Rectal smooth muscle tissue (tissue), 1 donor: ENCODE results near the gene YPEL3.

Experiments used
- H3K27ac ChIP-seq: one replicate; pipeline ENCODE4 v1.7.0; 2013; ENCODE audit warnings: low read depth, low read length, inconsistent platforms
- H3K27me3 ChIP-seq: one replicate; pipeline ENCODE4 v1.7.0; 2013; ENCODE audit warnings: low read length; ENCODE audit not compliant: control insufficient read depth, insufficient read depth
- H3K36me3 ChIP-seq: one replicate; pipeline ENCODE4 v1.7.0; 2013; ENCODE audit warnings: low read length; ENCODE audit not compliant: control insufficient read depth, insufficient read depth
- H3K4me1 ChIP-seq: one replicate; pipeline ENCODE4 v1.7.0; 2013; ENCODE audit warnings: low read length; ENCODE audit not compliant: control insufficient read depth, insufficient read depth
- H3K4me3 ChIP-seq: one replicate; pipeline ENCODE4 v1.7.0; 2013; ENCODE audit warnings: low read length
- H3K9ac ChIP-seq: one replicate; pipeline ENCODE4 v1.7.0; 2013; ENCODE audit warnings: low read length

The YPEL3 gene

GRCh38 chr16:30113711-30114333 lies 17.8 kb upstream of the YPEL3 start:
- H3K36me3 ChIP-seq: peaks cover 33% of the 10 kb centered on the region
- H3K9ac ChIP-seq: no peak overlapping the region
- no peaks in the 10 kb centered on the region for H3K27me3 ChIP-seq
- no peaks in the 10 kb centered on the region for H3K4me1 ChIP-seq
- H3K4me3 ChIP-seq: no peak overlapping the region
- H3K27ac ChIP-seq: no peak overlapping the region

DNA sequence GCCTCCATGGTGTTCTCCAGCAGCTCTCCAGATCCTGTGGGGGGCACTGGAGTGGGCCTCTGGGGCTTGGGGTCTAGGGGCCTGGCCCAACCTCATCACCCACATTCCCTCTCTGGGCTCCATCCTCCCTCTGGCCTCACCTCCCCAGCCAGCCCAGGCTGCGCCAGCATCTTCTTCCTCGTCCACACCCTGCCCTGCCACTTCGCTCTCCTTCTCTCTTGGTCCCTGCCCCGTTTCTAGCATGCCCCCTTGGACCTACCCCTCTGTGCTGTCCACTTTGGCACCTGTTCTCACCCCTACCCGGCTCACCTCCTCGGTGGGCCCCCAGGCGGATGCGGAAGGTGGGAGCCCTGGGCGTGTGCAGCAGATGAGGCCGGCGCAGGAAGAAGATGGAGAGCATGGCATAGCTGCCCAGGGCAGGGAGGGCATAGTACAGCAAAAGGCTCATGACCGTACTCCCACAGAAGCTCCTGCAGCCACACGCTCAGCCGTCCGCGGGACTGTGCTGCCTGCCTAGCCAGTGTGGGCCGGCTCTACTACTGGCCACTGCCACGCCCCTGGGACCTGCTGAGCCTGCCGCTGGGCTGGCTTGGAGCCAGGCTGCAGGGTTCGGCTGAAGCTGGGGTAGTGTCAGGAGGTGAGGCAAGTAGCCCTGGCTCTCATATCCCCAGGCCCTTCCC lies 17.2 kb upstream of the YPEL3 start, which contains the start of gene GDPD3:
Gene GDPD3 (minus strand): TSS at position 507 of the 680 bp plus-strand sequence. CDS start 59 bp downstream, at position 448.
- H3K9ac ChIP-seq: no peak within 1 kb of the TSS
- H3K4me1 ChIP-seq: no peaks in the 10 kb centered on the region
- H3K27ac ChIP-seq: no peak within 1 kb of the TSS
- no peaks in the 10 kb centered on the region for H3K27me3 ChIP-seq
- H3K36me3 ChIP-seq: peaks cover 29% of the 10 kb centered on the region
- H3K4me3 ChIP-seq: no peak within 1 kb of the TSS

- Histone ChIP-seq H3K27ac (no peak overlapping the region), H3K36me3 (peaks cover 25% of the 10 kb centered on the region), H3K9ac (no peak overlapping the region), H3K27me3 (no peaks in the 10 kb centered on the region), H3K4me3 (no peak overlapping the region), H3K4me1 (no peaks in the 10 kb centered on the region)
Observed at GRCh38 chr16:30112197-30113030, 16.4 kb upstream of the YPEL3 start.

DNA sequence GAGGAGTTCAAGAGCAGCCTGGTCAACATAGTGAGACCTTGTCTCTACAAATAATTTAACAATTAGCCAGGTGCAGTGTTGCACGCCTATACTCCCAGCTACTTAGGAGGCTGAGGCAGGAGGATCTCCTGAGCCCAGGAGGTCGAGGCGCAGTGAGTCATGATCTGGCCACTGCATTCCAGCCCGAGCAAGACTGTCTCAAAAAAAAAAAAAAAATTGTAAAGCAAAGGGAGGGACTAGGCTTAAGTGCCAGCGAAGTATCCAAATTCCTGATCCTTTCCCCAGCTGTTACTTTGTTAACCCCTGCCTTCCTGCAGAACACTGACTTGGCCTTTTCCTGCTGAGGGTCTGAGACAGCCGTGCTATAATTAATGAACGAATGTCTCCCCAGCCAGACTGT lies 14.6 kb upstream of the YPEL3 start:
- Histone ChIP-seq H3K4me1 (no peaks in the 10 kb centered on the region), H3K27me3 (no peaks in the 10 kb centered on the region), H3K36me3 (peaks cover 13% of the 10 kb centered on the region), H3K27ac (no peak overlapping the region), H3K9ac (no peak overlapping the region), H3K4me3 (no peak overlapping the region)

DNA sequence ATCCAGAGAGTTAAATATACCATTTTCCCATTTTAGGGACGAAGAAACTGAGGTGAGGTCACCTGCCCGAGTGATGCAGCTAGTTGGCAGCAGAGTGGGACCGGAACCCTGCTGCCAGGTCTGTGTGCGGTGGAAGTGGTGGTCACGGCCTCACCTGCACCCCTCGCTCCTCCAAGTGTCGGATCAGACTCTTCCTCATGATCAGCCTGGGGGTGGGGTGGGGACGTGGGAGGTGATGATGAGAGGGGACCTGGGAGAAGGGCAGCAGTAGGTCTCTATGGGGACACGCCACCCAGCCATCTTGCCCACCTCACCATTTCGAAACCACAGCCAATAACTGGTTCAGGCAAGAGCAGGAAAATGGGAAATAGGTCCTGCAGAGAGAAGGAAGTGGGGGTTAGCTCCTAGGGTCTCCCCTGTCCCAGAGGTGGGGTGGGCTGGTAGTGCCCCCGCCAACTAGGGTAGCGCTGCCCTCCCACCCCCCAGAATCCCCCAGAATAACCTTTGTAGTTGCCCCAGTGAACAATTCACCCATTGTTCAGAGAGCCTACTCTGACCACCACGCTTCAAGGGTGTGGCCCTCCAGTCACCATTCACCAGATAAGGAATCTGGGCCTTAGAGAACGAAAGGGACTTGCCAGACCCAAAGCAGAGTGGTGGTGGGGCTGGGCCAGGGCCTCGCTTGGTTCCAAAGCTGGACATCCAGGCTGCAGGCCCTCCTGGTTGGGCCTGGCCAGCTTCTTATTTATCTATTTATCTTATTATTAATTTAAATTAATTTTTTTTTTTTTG lies 12.2 kb upstream of the YPEL3 start:
- no peak overlapping the region for H3K9ac ChIP-seq
- H3K4me1 ChIP-seq: no peaks in the 10 kb centered on the region
- H3K36me3 ChIP-seq: peaks cover 15% of the 10 kb centered on the region
- H3K27me3 ChIP-seq: no peaks in the 10 kb centered on the region
- H3K4me3 ChIP-seq: no peak overlapping the region
- no peak overlapping the region for H3K27ac ChIP-seq

GRCh38 chr16:30104492-30104891 lies 8.5 kb upstream of the YPEL3 start:
- Histone ChIP-seq H3K4me3 (no peak overlapping the region), H3K4me1 (no peaks in the 10 kb centered on the region), H3K27me3 (no peaks in the 10 kb centered on the region), H3K9ac (no peak overlapping the region), H3K36me3 (peaks cover 9% of the 10 kb centered on the region), H3K27ac (no peak overlapping the region)

- Histone ChIP-seq H3K27ac (no peak overlapping the region), H3K4me3 (no peak overlapping the region), H3K36me3 (peaks cover 9% of the 10 kb centered on the region), H3K4me1 (no peaks in the 10 kb centered on the region), H3K27me3 (no peaks in the 10 kb centered on the region), H3K9ac (no peak overlapping the region)
Observed at GRCh38 chr16:30104090-30104489, 8.1 kb upstream of the YPEL3 start.

DNA sequence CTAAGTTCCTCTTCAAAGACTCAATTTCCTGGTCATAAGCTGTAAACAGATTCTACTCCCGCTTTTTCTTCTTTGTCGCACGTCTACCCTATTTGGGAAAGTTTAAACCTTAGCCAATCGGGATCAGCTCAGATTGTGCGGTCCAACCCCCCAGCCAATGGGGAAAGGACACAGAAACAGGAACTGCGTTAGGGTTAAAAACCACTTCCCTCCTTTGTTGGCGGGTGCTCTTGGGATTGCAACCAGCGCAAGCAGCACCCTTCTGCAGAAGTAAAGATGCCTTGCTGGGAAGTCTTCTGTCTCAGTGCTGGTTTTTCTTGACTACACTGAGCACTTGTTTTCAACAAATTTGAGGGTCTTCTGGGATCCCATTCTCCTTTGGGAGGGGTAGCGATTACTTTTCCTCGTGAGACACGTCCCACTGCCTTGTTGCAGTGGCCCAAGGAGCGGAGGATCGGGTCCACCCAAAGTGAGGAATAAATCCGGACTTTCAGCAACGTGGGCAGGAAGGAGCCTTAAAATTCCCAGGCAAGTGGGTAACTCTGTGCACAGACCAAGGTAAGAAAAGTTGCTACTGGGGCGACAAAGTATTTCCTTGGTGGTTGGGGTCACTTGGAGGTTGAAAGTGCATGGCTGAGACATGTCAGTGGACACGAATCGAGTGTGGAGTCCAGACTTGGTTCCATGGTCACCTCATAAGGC lies 1.0 kb upstream of the YPEL3 start:
- Histone ChIP-seq H3K36me3 (peaks cover 4% of the 10 kb centered on the region), H3K27me3 (no peaks in the 10 kb centered on the region), H3K4me1 (peaks cover 18% of the 10 kb centered on the region), H3K27ac (peak overlapping the region; percentile 93), H3K9ac (peak overlapping the region; percentile 82), H3K4me3 (peak overlapping the region; percentile 86)

DNA sequence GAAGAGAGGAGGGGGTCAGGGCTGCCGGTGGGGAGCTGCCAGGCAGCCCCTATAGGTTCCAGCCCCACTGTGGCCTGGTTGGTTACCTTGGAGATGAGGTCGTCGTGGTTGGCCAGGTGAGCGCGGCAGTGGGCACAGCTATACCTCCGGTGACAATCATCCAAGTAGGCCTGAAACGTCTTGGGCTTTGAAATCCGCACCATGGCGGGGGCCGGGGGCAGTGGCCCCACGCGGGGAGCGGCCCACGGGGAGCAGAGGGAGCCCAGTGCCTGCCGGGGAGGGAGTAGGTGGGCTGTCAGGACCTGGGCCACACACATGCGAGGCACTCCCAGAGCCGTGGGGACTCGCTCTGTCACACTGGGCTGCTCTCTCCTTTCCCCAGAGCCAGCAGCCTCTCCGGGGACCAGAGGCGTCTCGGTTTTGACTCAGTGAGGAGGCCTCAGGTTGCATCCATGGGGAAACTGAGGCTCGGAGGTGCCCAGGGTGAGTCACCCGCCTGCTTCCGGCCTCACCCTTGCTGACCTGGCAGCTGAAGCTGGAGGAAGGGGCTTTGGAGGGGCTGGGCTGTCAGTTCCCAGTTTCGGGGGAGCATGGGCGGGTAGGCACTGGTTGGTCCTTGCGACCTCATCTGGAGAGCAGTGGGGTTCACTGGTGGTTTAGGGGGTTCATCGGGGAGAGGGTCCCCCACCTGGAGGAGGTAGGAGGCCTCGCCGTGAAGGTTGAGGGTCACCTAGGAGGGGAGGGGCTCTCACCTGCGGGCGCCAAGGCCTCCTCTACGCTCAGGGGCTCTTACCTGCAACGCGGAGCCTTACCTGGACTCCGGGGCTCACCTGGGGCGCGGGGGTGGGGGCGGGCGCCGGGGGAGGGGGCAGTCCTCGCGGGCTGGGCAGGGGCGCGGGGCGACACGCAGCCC lies 591 bp downstream of the YPEL3 start:
- peak overlapping the region; percentile 92 for H3K27ac ChIP-seq
- H3K36me3 ChIP-seq: peaks cover 4% of the 10 kb centered on the region
- H3K27me3 ChIP-seq: no peaks in the 10 kb centered on the region
- peaks cover 19% of the 10 kb centered on the region for H3K4me1 ChIP-seq
- peak overlapping the region; percentile 94 for H3K4me3 ChIP-seq
- peak overlapping the region; percentile 75 for H3K9ac ChIP-seq

GRCh38 chr16:30094541-30095165 lies 1.4 kb downstream of the YPEL3 start:
- Histone ChIP-seq H3K9ac (peak overlapping the region; percentile 75), H3K27ac (peak overlapping the region; percentile 92), H3K36me3 (peaks cover 4% of the 10 kb centered on the region), H3K4me1 (peaks cover 19% of the 10 kb centered on the region), H3K27me3 (no peaks in the 10 kb centered on the region), H3K4me3 (peak overlapping the region; percentile 94)
